GM23338 (cell line): Measurements from ENCODE around the gene A2ML1. TPM values are rescaled to one million over a fixed set of nuclear protein-coding genes. Genes with fewer than 3 reads are reported as not detected.

ENCODE experiments used
- ATAC-seq: fragments of 200-7000 bp; cut with Tn5 transposase; 3 replicates; pipeline ENCODE4 v1.9.1; 2020
- DNase-seq: peaks from one replicate; pipeline ENCODE4 v3.0.0-alpha.2; 2015; ENCODE audit warnings: low spot score
- H2AFZ ChIP-seq: fragments of 200-600 bp; sonication (generic); 2 replicates; pipeline ENCODE4 v1.8.0; 2016; ENCODE audit warnings: antibody characterized with exemption, mild to moderate bottlenecking, moderate library complexity
- H3F3A ChIP-seq: fragments of 200-600 bp; sonication (generic); replicated peaks from 2 replicates; pipeline ENCODE4 v1.8.0; 2017; ENCODE audit warnings: antibody characterized with exemption, mixed run types, low read depth
- H3K27ac ChIP-seq: fragments of 200-600 bp; sonication (generic); 2 replicates; pipeline ENCODE4 v1.6.1; 2016; ENCODE audit warnings: low read depth
- H3K27me3 ChIP-seq: fragments of 200-600 bp; sonication (generic); 2 replicates; pipeline ENCODE4 v1.8.0; 2016; ENCODE audit warnings: mild to moderate bottlenecking, mixed run types, moderate library complexity; ENCODE audit not compliant: insufficient read depth
- H3K36me3 ChIP-seq: fragments of 200-600 bp; sonication (generic); 2 replicates; pipeline ENCODE4 v1.8.0; 2016; ENCODE audit warnings: mild to moderate bottlenecking; ENCODE audit not compliant: insufficient read depth
- H3K4me1 ChIP-seq: fragments of 200-600 bp; sonication (generic); 2 replicates; pipeline ENCODE4 v1.8.0; 2016; ENCODE audit warnings: mild to moderate bottlenecking, moderate library complexity; ENCODE audit not compliant: insufficient read depth
- H3K4me2 ChIP-seq: fragments of 200-600 bp; sonication (generic); 2 replicates; pipeline ENCODE4 v1.7.1; 2017; ENCODE audit warnings: mixed run types
- H3K4me3 ChIP-seq: fragments of 200-600 bp; sonication (generic); 2 replicates; pipeline ENCODE4 v1.6.1; 2016; ENCODE audit warnings: mixed run types
- H3K79me2 ChIP-seq: fragments of 200-600 bp; sonication (generic); replicated peaks from 2 replicates; pipeline ENCODE4 v1.8.0; 2017; ENCODE audit warnings: mild to moderate bottlenecking; ENCODE audit not compliant: insufficient read depth
- H3K9me2 ChIP-seq: fragments of 200-600 bp; sonication (generic); 2 replicates; pipeline ENCODE4 v1.8.0; 2017; ENCODE audit not compliant: insufficient read depth
- H4K20me1 ChIP-seq: fragments of 200-600 bp; sonication (generic); replicated peaks from 2 replicates; pipeline ENCODE4 v1.8.0; 2017; ENCODE audit warnings: mild to moderate bottlenecking; ENCODE audit not compliant: insufficient read depth
- H3K27ac Mint-ChIP-seq: 2 replicates; pipeline ENCODE4 v1.8.0; 2020; ENCODE audit warnings: inconsistent platforms, mild to moderate bottlenecking, moderate library complexity, mixed read lengths
- H3K27me3 Mint-ChIP-seq: 3 replicates; pipeline ENCODE4 v1.8.0; 2022; ENCODE audit warnings: low read depth, mild to moderate bottlenecking, moderate library complexity, mixed read lengths, inconsistent platforms; ENCODE audit not compliant: insufficient read depth, poor library complexity
- H3K36me3 Mint-ChIP-seq: 3 replicates; pipeline ENCODE4 v1.8.0; 2021; ENCODE audit warnings: low read depth, mild to moderate bottlenecking, inconsistent platforms, moderate library complexity, mixed read lengths
- H3K4me1 Mint-ChIP-seq: 3 replicates; pipeline ENCODE4 v1.8.0; 2020; ENCODE audit warnings: mild to moderate bottlenecking, inconsistent platforms, mixed read lengths
- H3K4me3 Mint-ChIP-seq: 3 replicates; pipeline ENCODE4 v1.8.0; 2021; ENCODE audit warnings: moderate library complexity, mild to moderate bottlenecking, inconsistent platforms, mixed read lengths
- H3K9me3 Mint-ChIP-seq: 3 replicates; pipeline ENCODE4 v1.8.0; 2020; ENCODE audit warnings: moderate library complexity, mild to moderate bottlenecking, inconsistent platforms, mixed read lengths
- ETS1 ChIP-seq: IDR thresholded peaks from 2 replicates; pipeline ENCODE4 v1.6.1; 2016; ENCODE audit warnings: antibody characterized with exemption
- EZH2 ChIP-seq: fragments of 200-600 bp; sonication (generic); IDR thresholded peaks from one replicate; pipeline ENCODE4 v1.8.0; 2017; ENCODE audit warnings: antibody characterized with exemption, mild to moderate bottlenecking, low read depth; ENCODE audit not compliant: unreplicated experiment
- EZH2phosphoT487 ChIP-seq: fragments of 200-600 bp; sonication (generic); IDR thresholded peaks from one replicate; pipeline ENCODE4 v1.8.1; 2018; ENCODE audit warnings: antibody characterized with exemption; ENCODE audit not compliant: unreplicated experiment
- POLR2AphosphoS5 ChIP-seq: IDR thresholded peaks from 2 replicates; pipeline ENCODE4 v1.6.1; 2016; ENCODE audit warnings: antibody characterized with exemption, low read depth
- REST ChIP-seq: IDR thresholded peaks from one replicate; pipeline ENCODE4 v1.6.1; 2018; ENCODE audit warnings: antibody characterized with exemption; ENCODE audit not compliant: unreplicated experiment
- STAT1 ChIP-seq: IDR thresholded peaks from one replicate; pipeline ENCODE4 v1.6.1; 2016; ENCODE audit warnings: antibody characterized with exemption; ENCODE audit not compliant: unreplicated experiment
- ZNF114 ChIP-seq: fragments of 250-450 bp; sonication (Bioruptor Pico); IDR thresholded peaks from 2 replicates; pipeline ENCODE4 v1.5.0; 2020; ENCODE audit warnings: mild to moderate bottlenecking, moderate library complexity
- polyA plus RNA-seq: library from polyadenylated mRNA; unstranded; fragments of >200 nt; fragmentation: Nextera tagmentation; extraction: Ambion mirVana; gene quantifications from 2 replicates; pipeline ENCODE4 v1.2.1, GENCODE V29; 2016
- total RNA-seq: library from RNA; depleted of rRNA; stranded (reverse); fragments of >200 nt; shearing (Covaris generic); gene quantifications from 2 replicates; pipeline ENCODE4 v1.2.3, GENCODE V29; 2014
- TF ChIP-seq, protein P1 (sequence below), 2 experiments: fragments of 200-600 bp in 1 of 2; sonication (generic) in 1 of 2; conservative IDR thresholded peaks; 2 replicates each; pipeline versions ENCODE4 v1.5.1 to v1.6.1; 2016 to 2017; ENCODE audit warnings: antibody characterized with exemption in 2 of 2, low read depth in 2 of 2, mild to moderate bottlenecking in 2 of 2, moderate library complexity in 1 of 2

A2ML1 gene
- total and polyA plus RNA-seq, 2 experiments from 2014 or later, result 3.8 to 6.0 TPM

DNA sequence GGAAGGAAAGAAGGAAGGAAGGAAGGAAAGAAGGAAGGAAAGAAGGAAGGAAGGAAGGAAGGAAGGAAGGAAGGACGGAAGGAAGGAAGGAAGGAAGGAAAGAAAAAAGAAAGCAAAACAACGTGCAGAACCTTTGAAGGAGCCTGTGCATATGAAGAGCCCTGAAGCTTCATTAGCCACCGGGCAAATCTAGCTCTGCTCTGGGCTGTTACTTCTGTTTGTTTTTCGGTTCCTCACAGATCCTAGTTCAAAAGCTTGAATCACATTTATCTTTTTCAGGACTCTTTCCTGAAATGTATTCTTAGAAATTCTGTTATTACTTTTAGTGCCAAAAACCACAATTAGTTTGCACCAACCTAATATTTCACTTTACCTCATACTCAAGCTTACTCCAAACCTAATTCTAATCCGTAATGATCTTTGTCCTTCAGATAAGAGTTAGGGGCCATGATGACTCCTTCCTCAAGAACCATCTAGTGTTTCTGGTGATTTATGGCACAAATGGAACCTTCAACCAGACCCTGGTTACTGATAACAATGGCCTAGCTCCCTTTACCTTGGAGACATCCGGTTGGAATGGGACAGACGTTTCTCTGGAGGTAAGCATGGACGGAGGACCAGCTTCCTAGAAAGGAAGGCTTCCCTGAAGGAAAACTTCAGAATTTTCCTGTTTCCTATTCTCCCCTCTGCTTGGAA lies 18.7 kb downstream of the A2ML1 start (continued):
- TF ChIP-seq REST, result no peak
- TF ChIP-seq STAT1, result no peak

GRCh38 chr12:8841778-8842177 lies 19.4 kb downstream of the A2ML1 start:
- Mint-ChIP-seq H3K4me3 (no peak overlapping the region), H3K27me3 (peaks cover 6% of the 10 kb centered on the region), H3K27ac (no peak overlapping the region), H3K36me3 (peaks cover 30% of the 10 kb centered on the region), H3K4me1 (no peaks in the 10 kb centered on the region; the same call in 2 of the 3 replicates), H3K9me3 (no peaks in the 10 kb centered on the region)
- Histone ChIP-seq H4K20me1 (no peaks in the 10 kb centered on the region), H3K4me3 (no peak overlapping the region), H3K9me2 (no peaks in the 10 kb centered on the region), H3K79me2 (no peaks in the 10 kb centered on the region), H3K4me2 (no peak overlapping the region), H3K36me3 (0 out of 2 replicates have a peak, but pooled peaks cover 6% of the 10 kb centered on the region), H3K27me3 (no peaks in the 10 kb centered on the region), H2AFZ (no peak overlapping the region), H3K27ac (no peak overlapping the region), H3F3A (0 out of 2 replicates have a peak, but pooled peaks cover 9% of the 10 kb centered on the region), H3K4me1 (no peaks in the 10 kb centered on the region)
- TF ChIP-seq EZH2 (no peak), STAT1 (no peak), POLR2AphosphoS5 (no peak), ETS1 (no peak), EZH2phosphoT487 (no peak), ZNF114 (CRISPR knock-in tag) (no peak)
- TF ChIP-seq, protein P1, sequence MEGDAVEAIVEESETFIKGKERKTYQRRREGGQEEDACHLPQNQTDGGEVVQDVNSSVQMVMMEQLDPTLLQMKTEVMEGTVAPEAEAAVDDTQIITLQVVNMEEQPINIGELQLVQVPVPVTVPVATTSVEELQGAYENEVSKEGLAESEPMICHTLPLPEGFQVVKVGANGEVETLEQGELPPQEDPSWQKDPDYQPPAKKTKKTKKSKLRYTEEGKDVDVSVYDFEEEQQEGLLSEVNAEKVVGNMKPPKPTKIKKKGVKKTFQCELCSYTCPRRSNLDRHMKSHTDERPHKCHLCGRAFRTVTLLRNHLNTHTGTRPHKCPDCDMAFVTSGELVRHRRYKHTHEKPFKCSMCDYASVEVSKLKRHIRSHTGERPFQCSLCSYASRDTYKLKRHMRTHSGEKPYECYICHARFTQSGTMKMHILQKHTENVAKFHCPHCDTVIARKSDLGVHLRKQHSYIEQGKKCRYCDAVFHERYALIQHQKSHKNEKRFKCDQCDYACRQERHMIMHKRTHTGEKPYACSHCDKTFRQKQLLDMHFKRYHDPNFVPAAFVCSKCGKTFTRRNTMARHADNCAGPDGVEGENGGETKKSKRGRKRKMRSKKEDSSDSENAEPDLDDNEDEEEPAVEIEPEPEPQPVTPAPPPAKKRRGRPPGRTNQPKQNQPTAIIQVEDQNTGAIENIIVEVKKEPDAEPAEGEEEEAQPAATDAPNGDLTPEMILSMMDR (conservative IDR thresholded peaks at IDR 0.05; ENCODE audit: low read depth in 2 of 2), result no peak
- DNase-seq (no peak), ATAC-seq (no peak)
